GM12873 (cell line): ENCODE results near the gene CYP24A1.

Experiments
- TF ChIP-seq, protein P1 (sequence below): IDR thresholded peaks from 2 replicates; pipeline ENCODE4 v1.5.1; 2012; ENCODE audit warnings: low read depth, mild to moderate bottlenecking, moderate library complexity, low read length, control low read depth; ENCODE audit not compliant: insufficient read depth; ENCODE audit errors: missing control alignments

Gene CYP24A1

DNA sequence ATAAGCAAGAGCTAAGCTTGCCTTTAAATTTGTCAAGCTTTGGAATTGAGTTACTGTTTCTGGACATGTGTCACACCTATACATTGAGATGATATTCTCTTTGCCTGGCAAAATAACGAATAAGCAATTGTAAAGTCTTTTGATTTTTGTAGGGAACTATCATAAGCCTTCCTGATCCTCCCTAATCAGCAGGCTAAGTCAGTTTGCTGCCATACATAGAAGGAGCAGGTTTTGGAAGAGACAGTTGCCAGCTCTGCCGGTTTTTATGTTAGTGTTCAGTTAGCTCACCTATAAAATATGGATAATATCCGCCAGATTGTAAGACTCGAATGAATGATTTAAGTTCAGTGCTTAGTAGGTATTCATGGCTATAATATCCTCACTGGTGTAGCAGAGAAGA, 69.0 kb downstream of the CYP24A1 start:
- TF ChIP-seq, protein P1, sequence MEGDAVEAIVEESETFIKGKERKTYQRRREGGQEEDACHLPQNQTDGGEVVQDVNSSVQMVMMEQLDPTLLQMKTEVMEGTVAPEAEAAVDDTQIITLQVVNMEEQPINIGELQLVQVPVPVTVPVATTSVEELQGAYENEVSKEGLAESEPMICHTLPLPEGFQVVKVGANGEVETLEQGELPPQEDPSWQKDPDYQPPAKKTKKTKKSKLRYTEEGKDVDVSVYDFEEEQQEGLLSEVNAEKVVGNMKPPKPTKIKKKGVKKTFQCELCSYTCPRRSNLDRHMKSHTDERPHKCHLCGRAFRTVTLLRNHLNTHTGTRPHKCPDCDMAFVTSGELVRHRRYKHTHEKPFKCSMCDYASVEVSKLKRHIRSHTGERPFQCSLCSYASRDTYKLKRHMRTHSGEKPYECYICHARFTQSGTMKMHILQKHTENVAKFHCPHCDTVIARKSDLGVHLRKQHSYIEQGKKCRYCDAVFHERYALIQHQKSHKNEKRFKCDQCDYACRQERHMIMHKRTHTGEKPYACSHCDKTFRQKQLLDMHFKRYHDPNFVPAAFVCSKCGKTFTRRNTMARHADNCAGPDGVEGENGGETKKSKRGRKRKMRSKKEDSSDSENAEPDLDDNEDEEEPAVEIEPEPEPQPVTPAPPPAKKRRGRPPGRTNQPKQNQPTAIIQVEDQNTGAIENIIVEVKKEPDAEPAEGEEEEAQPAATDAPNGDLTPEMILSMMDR: no peak

- TF ChIP-seq, protein P1: no peak
Observed at GRCh38 chr20:54103762-54104600, 69.8 kb downstream of the CYP24A1 start.
